BLaER1 (cell line): ENCODE data around the gene RAPGEF4.
"Not testable (repeated sequence)": the region's sequence is repeated elsewhere in the genome, so short reads cannot be mapped to it uniquely, and the experiment has no call there.

ENCODE experiments used
- H3K27ac ChIP-seq: shearing (Covaris generic); formaldehyde crosslinking; 2 replicates; pipeline ENCODE4 v1.8.1; 2022
- H3K27me3 ChIP-seq: shearing (Covaris generic); formaldehyde crosslinking; 2 replicates; pipeline ENCODE4 v1.8.1; 2022
- H3K36me3 ChIP-seq: shearing (Covaris generic); formaldehyde crosslinking; 2 replicates; pipeline ENCODE4 v1.8.1; 2022
- H3K4me1 ChIP-seq: shearing (Covaris generic); formaldehyde crosslinking; 2 replicates; pipeline ENCODE4 v1.8.1; 2022
- H3K4me2 ChIP-seq: shearing (Covaris generic); formaldehyde crosslinking; 2 replicates; pipeline ENCODE4 v1.8.1; 2022
- H3K4me3 ChIP-seq: shearing (Covaris generic); formaldehyde crosslinking; 2 replicates; pipeline ENCODE4 v1.8.1; 2022
- H3K9ac ChIP-seq: shearing (Covaris generic); formaldehyde crosslinking; 2 replicates; pipeline ENCODE4 v1.8.1; 2022
- H3K9me3 ChIP-seq: shearing (Covaris generic); formaldehyde crosslinking; 2 replicates; pipeline ENCODE4 v1.8.1; 2022
- H4K20me1 ChIP-seq: shearing (Covaris generic); formaldehyde crosslinking; 2 replicates; pipeline ENCODE4 v1.8.1; 2022
- Cebpa-rat ChIP-seq: shearing (Covaris generic); IDR thresholded peaks from 2 replicates; pipeline ENCODE4 v1.8.1; 2022

The RAPGEF4 gene

GRCh38 chr2:173033084-173033483, 297.4 kb downstream of the RAPGEF4 start:
- H3K27me3 ChIP-seq = no peaks in the 10 kb centered on the region
- TF ChIP-seq Cebpa-rat = no peak
- H3K4me2 ChIP-seq = no peak overlapping the region
- no peak overlapping the region for H3K4me3 ChIP-seq
- H3K27ac ChIP-seq = no peak overlapping the region
- H3K36me3 ChIP-seq = no peaks in the 10 kb centered on the region
- H3K4me1 ChIP-seq = peaks cover 26% of the 10 kb centered on the region
- no peaks in the 10 kb centered on the region for H3K9me3 ChIP-seq
- no peaks in the 10 kb centered on the region for H4K20me1 ChIP-seq
- no peak overlapping the region for H3K9ac ChIP-seq

- TF ChIP-seq Cebpa-rat = no peak
- H3K4me2 ChIP-seq = no peak overlapping the region
Observed at GRCh38 chr2:173034143-173034542, 298.5 kb downstream of the RAPGEF4 start.

GRCh38 chr2:173037245-173038120, 301.8 kb downstream of the RAPGEF4 start:
- no peak overlapping the region for H3K4me2 ChIP-seq
- no peaks in the 10 kb centered on the region for H3K36me3 ChIP-seq
- no peaks in the 10 kb centered on the region for H3K9me3 ChIP-seq
- H3K27me3 ChIP-seq = no peaks in the 10 kb centered on the region
- H3K9ac ChIP-seq = no peak overlapping the region
- H3K4me1 ChIP-seq = no peaks in the 10 kb centered on the region
- no peak overlapping the region for H3K4me3 ChIP-seq
- TF ChIP-seq Cebpa-rat = no peak
- H4K20me1 ChIP-seq = no peaks in the 10 kb centered on the region
- H3K27ac ChIP-seq = no peak overlapping the region

More at GRCh38 chr2:173034143-173034542, 298.5 kb downstream of the RAPGEF4 start:
- H3K36me3 ChIP-seq = no peaks in the 10 kb centered on the region
- no peak overlapping the region for H3K4me3 ChIP-seq
- no peaks in the 10 kb centered on the region for H4K20me1 ChIP-seq
- H3K27me3 ChIP-seq = no peaks in the 10 kb centered on the region
- no peak overlapping the region for H3K9ac ChIP-seq
- H3K9me3 ChIP-seq = no peaks in the 10 kb centered on the region
- peaks cover 16% of the 10 kb centered on the region for H3K4me1 ChIP-seq
- no peak overlapping the region for H3K27ac ChIP-seq

GRCh38 chr2:173038257-173038656, 302.6 kb downstream of the RAPGEF4 start:
- H3K4me3 ChIP-seq, H3K27ac ChIP-seq, H4K20me1 ChIP-seq, H3K9me3 ChIP-seq, H3K4me1 ChIP-seq, H3K36me3 ChIP-seq, H3K9ac ChIP-seq, H3K4me2 ChIP-seq, H3K27me3 ChIP-seq: not testable (repeated sequence)

- Histone ChIP-seq H3K9me3 (no peaks in the 10 kb centered on the region), H4K20me1 (no peaks in the 10 kb centered on the region), H3K9ac (no peak overlapping the region), H3K4me3 (no peak overlapping the region), H3K4me2 (no peak overlapping the region), H3K27me3 (no peaks in the 10 kb centered on the region), H3K27ac (no peak overlapping the region), H3K36me3 (no peaks in the 10 kb centered on the region), H3K4me1 (no peaks in the 10 kb centered on the region)
- no peak for TF ChIP-seq Cebpa-rat
Observed at GRCh38 chr2:173040729-173041128, 305.1 kb downstream of the RAPGEF4 start.

- no peaks in the 10 kb centered on the region for H3K9me3 ChIP-seq
- H4K20me1 ChIP-seq = no peaks in the 10 kb centered on the region
- H3K36me3 ChIP-seq = no peaks in the 10 kb centered on the region
- H3K4me2 ChIP-seq = no peak overlapping the region
- no peak overlapping the region for H3K9ac ChIP-seq
- H3K27me3 ChIP-seq = no peaks in the 10 kb centered on the region
- no peaks in the 10 kb centered on the region for H3K4me1 ChIP-seq
- no peak overlapping the region for H3K4me3 ChIP-seq
- TF ChIP-seq Cebpa-rat = no peak
- no peak overlapping the region for H3K27ac ChIP-seq
Observed at GRCh38 chr2:173043476-173043875, 307.8 kb downstream of the RAPGEF4 start.

GRCh38 chr2:173043897-173044519, 308.4 kb downstream of the RAPGEF4 start:
- Histone ChIP-seq H4K20me1 (no peaks in the 10 kb centered on the region), H3K27me3 (no peaks in the 10 kb centered on the region), H3K4me2 (no peak overlapping the region), H3K4me1 (no peaks in the 10 kb centered on the region), H3K27ac (no peak overlapping the region), H3K4me3 (no peak overlapping the region), H3K9me3 (no peaks in the 10 kb centered on the region), H3K9ac (no peak overlapping the region), H3K36me3 (no peaks in the 10 kb centered on the region)
- TF ChIP-seq Cebpa-rat = no peak

- H3K27me3 ChIP-seq = no peaks in the 10 kb centered on the region
- H3K9me3 ChIP-seq = no peaks in the 10 kb centered on the region
- H3K27ac ChIP-seq = no peak overlapping the region
- TF ChIP-seq Cebpa-rat = no peak
- no peaks in the 10 kb centered on the region for H3K4me1 ChIP-seq
- no peaks in the 10 kb centered on the region for H4K20me1 ChIP-seq
- H3K4me2 ChIP-seq = no peak overlapping the region
- no peaks in the 10 kb centered on the region for H3K36me3 ChIP-seq
- H3K4me3 ChIP-seq = no peak overlapping the region
- no peak overlapping the region for H3K9ac ChIP-seq
Observed at GRCh38 chr2:173044686-173045085, 309.0 kb downstream of the RAPGEF4 start.

- no peak for TF ChIP-seq Cebpa-rat
- Histone ChIP-seq H4K20me1 (no peaks in the 10 kb centered on the region), H3K27me3 (no peaks in the 10 kb centered on the region), H3K4me1 (no peaks in the 10 kb centered on the region), H3K4me3 (no peak overlapping the region), H3K4me2 (no peak overlapping the region), H3K27ac (no peak overlapping the region), H3K9ac (no peak overlapping the region), H3K36me3 (no peaks in the 10 kb centered on the region), H3K9me3 (no peaks in the 10 kb centered on the region)
Observed at GRCh38 chr2:173045181-173045580, 309.5 kb downstream of the RAPGEF4 start.

GRCh38 chr2:173048522-173048896, 312.9 kb downstream of the RAPGEF4 start:
- Histone ChIP-seq H3K27me3 (no peaks in the 10 kb centered on the region), H3K9me3 (no peaks in the 10 kb centered on the region), H3K4me2 (no peak overlapping the region), H3K4me3 (no peak overlapping the region), H3K4me1 (no peaks in the 10 kb centered on the region), H4K20me1 (no peaks in the 10 kb centered on the region), H3K9ac (no peak overlapping the region), H3K27ac (no peak overlapping the region), H3K36me3 (no peaks in the 10 kb centered on the region)
- TF ChIP-seq Cebpa-rat = no peak
